T-helper 1 cell treated with Interleukin-12 subunit alpha and Interleukin-12 subunit beta and Interleukin-4 antibody, amounts not matched to agents 30 μg/mL and 1 μg/mL, for 36 hours (primary cell): ENCODE results near the gene CLEC4G.

Source experiments
- H3K27ac Mint-ChIP-seq: one replicate; pipeline ENCODE4 v1.8.0; 2021; ENCODE audit warnings: mild to moderate bottlenecking, mixed read lengths
- H3K27me3 Mint-ChIP-seq: one replicate; pipeline ENCODE4 v1.8.0; 2021; ENCODE audit warnings: low read depth, mixed read lengths
- H3K36me3 Mint-ChIP-seq: one replicate; pipeline ENCODE4 v1.8.0; 2021; ENCODE audit warnings: low read depth, mixed read lengths
- H3K4me1 Mint-ChIP-seq: one replicate; pipeline ENCODE4 v1.8.0; 2021; ENCODE audit warnings: low read depth, mixed read lengths
- H3K4me3 Mint-ChIP-seq: one replicate; pipeline ENCODE4 v1.8.0; 2021; ENCODE audit warnings: mild to moderate bottlenecking, moderate library complexity, mixed read lengths
- H3K9me3 Mint-ChIP-seq: one replicate; pipeline ENCODE4 v1.8.0; 2021; ENCODE audit warnings: mixed read lengths

Gene CLEC4G

DNA sequence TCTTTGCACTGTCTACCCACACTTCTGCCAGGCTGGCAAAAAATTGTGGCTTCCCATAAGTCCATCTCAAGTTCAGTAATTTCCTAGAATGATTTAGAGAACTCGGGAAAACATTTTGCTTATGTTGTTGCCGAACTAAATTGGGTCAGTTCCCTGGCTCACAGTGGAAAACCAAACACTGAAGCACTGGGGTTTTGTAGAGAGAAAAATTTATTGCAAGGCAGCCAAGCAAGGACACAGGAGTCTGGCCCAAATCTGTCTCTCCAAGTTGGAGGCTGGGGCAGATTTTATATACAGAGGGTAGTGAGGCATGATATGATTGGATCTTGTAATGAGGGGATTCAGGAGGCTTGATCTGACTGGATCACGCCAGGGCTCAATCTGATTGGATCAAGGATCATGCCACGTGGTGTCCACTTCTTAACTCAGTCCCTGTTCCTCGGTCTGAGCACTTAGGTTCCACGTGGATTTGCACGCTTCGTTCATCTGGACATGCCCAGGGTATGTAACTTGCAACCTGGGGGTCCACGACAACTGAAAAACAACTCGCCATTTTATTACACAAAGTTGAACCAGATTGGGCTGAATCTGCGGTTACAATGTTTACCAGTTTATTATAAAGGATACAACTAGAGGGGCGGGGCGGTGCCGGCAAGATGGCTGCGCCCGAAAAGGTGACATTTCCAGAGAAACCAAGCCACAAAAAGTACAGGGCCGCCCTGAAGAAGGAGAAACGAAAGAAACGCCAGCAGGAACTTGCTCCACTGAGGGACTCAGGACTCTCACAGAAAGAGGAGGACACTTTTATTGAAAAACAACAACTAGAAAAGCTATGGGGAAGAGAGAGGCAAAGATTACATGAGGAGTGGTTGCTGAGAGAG is 8.1 kb upstream of the CLEC4G start:
- Mint-ChIP-seq H3K4me3 (no peak overlapping the region), H3K27me3 (peaks cover 7% of the 10 kb centered on the region), H3K27ac (no peak overlapping the region), H3K9me3 (no peaks in the 10 kb centered on the region), H3K36me3 (no peaks in the 10 kb centered on the region), H3K4me1 (no peaks in the 10 kb centered on the region)

DNA sequence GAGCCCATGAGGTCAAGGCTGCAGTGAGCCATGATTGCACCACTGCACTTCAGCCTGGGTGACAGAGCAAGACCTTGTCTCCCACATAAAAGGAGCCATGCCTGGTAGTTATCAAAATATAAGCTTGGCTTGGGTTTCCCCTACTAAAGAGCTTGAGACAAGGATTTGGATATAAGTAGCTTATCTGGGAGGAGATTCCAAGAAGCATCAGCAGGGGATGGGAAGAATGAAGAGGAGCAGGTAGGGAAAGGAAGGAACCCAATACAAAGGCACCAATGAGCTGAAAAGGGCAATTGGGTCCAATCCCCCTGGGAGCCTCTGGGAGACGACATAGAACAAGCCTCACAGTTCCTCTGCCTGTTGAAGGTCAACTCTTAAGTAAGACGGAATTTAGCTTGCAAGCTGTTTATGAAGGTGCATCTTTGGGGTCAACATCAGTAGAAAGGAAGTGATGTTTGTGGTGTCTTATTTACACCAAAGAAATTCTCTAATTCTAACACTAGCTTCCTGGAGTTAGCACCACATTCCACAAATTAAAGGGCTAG is 7.4 kb upstream of the CLEC4G start:
- Mint-ChIP-seq H3K36me3 (no peaks in the 10 kb centered on the region), H3K4me3 (no peak overlapping the region), H3K27me3 (peaks cover 13% of the 10 kb centered on the region), H3K9me3 (no peaks in the 10 kb centered on the region), H3K27ac (no peak overlapping the region), H3K4me1 (no peaks in the 10 kb centered on the region)

DNA sequence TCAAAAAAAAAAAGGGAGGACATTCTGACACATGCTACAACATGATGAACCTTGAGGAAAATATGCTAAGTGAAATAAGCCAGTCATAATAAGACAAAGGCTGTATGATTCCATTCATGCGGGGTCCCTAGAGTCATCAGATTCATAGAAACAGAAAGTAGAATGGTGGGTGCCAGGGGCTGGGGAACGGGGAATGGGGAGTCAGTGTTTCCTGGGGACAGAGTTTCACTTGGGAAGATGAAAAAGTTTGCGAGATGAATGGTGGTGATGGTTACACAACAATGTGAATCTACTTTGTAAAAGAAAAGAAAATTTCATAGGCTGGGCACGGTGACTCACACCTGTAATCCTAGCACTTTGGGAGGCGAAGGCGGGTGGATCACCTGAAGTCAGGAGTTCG is 6.1 kb upstream of the CLEC4G start:
- peaks cover 20% of the 10 kb centered on the region for H3K27me3 Mint-ChIP-seq
- no peaks in the 10 kb centered on the region for H3K36me3 Mint-ChIP-seq
- H3K9me3 Mint-ChIP-seq = no peaks in the 10 kb centered on the region
- no peaks in the 10 kb centered on the region for H3K4me1 Mint-ChIP-seq
- no peak overlapping the region for H3K27ac Mint-ChIP-seq
- no peak overlapping the region for H3K4me3 Mint-ChIP-seq

DNA sequence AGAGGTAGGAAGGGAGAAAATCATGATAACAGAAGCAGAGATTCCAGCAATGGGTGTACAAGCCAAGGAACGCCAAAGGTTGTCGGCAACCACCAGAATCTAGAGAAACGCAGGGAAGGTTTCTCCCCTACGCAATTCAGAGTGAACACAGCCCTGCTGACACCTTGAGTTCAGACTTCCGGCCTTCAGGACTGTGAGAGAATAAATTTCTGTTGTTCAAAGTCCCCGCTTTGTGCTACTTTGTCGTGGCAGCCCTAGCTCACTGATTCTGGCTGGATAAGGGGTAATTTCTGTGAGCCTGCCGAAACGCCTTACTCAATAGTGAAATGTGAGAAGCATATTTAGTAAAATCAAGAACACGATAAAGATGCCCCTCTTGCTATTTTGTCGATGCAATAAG is 5.3 kb upstream of the CLEC4G start:
- H3K4me1 Mint-ChIP-seq = no peaks in the 10 kb centered on the region
- H3K4me3 Mint-ChIP-seq = no peak overlapping the region
- peaks cover 24% of the 10 kb centered on the region for H3K27me3 Mint-ChIP-seq
- no peak overlapping the region for H3K27ac Mint-ChIP-seq
- no peaks in the 10 kb centered on the region for H3K36me3 Mint-ChIP-seq
- no peaks in the 10 kb centered on the region for H3K9me3 Mint-ChIP-seq

DNA sequence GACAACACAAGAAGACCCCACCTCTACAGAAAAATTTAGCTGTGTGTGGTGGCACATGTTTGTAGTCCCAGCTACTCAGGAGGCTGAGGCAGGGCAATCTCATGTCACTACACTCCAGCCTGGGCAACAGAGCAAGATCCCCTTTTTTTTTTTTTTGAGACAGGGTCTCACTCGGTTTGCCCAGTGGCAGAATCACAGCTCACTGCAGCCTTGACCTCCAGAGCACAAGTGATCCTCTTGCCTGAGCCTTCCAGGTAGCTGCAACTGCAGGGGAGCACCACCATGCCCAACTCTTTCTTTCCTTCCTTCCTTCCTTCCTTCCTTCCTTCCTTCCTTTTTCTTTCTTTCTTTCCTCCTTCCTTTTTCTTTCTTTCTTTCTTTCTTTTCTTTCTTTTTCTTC is 4.2 kb upstream of the CLEC4G start:
- no peak overlapping the region for H3K4me3 Mint-ChIP-seq
- no peaks in the 10 kb centered on the region for H3K36me3 Mint-ChIP-seq
- H3K9me3 Mint-ChIP-seq = no peaks in the 10 kb centered on the region
- H3K4me1 Mint-ChIP-seq = no peaks in the 10 kb centered on the region
- H3K27ac Mint-ChIP-seq = no peak overlapping the region
- H3K27me3 Mint-ChIP-seq = peaks cover 34% of the 10 kb centered on the region

DNA sequence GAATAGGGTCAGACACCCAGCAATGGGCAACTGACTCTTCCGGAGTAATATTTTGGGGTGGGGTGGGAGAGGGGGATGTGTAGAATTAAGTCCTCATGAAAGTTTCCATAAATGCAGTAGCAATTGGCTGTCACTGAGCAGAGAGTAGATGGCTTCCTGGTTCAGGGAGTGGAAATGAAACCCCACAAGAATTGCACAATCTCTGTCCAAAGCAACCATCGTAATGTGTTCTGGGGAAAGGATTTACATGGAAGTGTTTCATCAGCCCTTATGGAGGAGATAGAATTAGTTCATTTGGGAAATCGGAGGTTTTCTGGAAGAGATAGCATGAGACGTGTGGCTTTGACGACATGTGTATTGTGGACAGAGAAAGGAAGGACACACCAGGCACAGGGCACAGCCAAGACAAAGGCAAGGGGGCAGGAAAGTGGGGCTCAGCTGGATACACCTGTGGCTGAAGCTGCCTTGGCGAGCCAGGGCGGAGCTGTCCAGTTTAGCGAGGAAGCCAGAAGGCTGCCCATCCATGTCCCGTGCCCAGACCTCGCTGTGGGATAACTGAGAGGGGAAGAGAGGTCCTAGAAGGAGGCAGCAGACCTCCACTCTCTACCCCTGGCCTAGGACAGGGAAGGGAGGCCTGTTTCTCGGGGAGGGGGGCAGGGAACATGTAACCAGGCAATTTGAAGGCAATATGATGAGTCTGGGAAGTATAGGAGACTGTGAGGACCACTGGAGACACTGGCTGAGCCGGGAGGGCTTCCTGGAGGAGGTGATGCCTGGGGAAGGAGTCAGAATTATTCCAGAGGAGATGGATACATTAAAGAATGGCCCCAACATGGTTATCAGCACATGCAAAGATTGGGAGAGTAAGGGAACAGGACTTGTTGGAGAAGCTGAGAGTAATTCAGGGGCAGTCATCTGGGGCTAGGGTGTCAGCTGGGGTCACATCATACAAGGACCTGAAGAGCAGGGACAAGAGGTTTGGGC is 2.6 kb upstream of the CLEC4G start:
- peaks cover 44% of the 10 kb centered on the region for H3K27me3 Mint-ChIP-seq
- H3K36me3 Mint-ChIP-seq = no peaks in the 10 kb centered on the region
- H3K4me1 Mint-ChIP-seq = no peaks in the 10 kb centered on the region
- no peak overlapping the region for H3K27ac Mint-ChIP-seq
- no peak overlapping the region for H3K4me3 Mint-ChIP-seq
- no peaks in the 10 kb centered on the region for H3K9me3 Mint-ChIP-seq

DNA sequence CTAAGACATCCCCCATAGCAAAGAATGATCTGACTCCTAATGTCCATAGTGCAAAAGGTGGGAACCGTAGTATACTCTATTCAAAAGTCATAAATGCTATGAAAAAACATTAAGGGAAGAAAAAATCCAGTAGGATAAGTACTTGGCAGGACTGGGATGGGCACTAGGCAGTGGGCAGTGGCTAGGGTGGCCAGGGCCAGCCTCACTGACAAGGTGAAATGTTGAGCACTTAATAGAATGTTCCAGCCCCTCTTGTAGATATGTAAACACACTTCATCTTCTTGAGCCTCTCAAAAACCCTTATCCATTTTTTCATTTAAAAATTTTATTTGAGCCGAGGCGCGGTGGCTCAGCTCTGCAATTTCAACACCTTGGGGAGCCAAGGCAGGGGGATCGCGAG is 1.5 kb upstream of the CLEC4G start:
- Mint-ChIP-seq H3K27me3 (peaks cover 55% of the 10 kb centered on the region), H3K4me1 (no peaks in the 10 kb centered on the region), H3K9me3 (no peaks in the 10 kb centered on the region), H3K27ac (no peak overlapping the region), H3K4me3 (no peak overlapping the region), H3K36me3 (no peaks in the 10 kb centered on the region)

DNA sequence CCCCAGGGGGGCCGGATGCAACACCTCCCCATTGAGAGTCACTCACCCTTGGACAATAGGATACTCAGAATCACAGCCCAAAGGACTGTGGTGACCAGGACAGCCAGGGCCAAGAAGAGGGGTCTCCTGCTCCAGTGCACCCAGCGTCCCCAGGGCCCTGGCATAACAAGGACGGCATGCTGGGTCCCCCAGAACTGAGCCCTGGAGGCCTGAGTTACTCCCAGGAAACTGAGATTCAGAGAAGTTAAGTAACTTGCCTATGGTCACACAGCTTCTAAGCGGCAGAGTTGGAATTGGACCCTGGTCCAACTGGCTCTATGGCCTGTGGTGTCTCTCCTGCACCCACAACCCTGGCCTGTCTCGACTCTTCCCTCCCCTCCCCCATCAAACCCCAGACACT is 295 bp downstream of the CLEC4G start:
- H3K27ac Mint-ChIP-seq = no peak overlapping the region
- no peak overlapping the region for H3K4me3 Mint-ChIP-seq
- H3K27me3 Mint-ChIP-seq = peaks cover 66% of the 10 kb centered on the region
- no peaks in the 10 kb centered on the region for H3K4me1 Mint-ChIP-seq
- H3K9me3 Mint-ChIP-seq = no peaks in the 10 kb centered on the region
- H3K36me3 Mint-ChIP-seq = no peaks in the 10 kb centered on the region

DNA sequence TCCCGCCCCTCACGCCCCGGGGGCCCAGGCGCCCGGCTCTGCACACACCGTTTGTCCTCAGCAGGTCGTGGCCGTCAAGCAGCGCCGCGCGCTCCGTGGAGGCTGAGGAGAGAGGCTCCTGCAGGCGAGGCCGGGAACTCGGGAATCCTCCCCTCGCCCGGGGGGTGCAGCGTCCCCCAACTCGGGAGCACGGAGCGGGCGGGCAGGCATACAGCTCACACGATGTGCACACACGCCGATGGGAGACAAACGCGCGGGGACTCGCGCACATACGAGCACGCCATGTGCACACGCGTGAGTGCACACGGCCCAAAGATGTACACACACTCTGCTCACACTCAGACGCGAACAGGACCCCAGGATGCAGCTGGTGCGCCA is 703 bp downstream of the CLEC4G start:
- H3K27ac Mint-ChIP-seq = no peak overlapping the region
- H3K4me3 Mint-ChIP-seq = no peak overlapping the region
- H3K36me3 Mint-ChIP-seq = no peaks in the 10 kb centered on the region
- no peaks in the 10 kb centered on the region for H3K9me3 Mint-ChIP-seq
- H3K4me1 Mint-ChIP-seq = no peaks in the 10 kb centered on the region
- peaks cover 66% of the 10 kb centered on the region for H3K27me3 Mint-ChIP-seq

DNA sequence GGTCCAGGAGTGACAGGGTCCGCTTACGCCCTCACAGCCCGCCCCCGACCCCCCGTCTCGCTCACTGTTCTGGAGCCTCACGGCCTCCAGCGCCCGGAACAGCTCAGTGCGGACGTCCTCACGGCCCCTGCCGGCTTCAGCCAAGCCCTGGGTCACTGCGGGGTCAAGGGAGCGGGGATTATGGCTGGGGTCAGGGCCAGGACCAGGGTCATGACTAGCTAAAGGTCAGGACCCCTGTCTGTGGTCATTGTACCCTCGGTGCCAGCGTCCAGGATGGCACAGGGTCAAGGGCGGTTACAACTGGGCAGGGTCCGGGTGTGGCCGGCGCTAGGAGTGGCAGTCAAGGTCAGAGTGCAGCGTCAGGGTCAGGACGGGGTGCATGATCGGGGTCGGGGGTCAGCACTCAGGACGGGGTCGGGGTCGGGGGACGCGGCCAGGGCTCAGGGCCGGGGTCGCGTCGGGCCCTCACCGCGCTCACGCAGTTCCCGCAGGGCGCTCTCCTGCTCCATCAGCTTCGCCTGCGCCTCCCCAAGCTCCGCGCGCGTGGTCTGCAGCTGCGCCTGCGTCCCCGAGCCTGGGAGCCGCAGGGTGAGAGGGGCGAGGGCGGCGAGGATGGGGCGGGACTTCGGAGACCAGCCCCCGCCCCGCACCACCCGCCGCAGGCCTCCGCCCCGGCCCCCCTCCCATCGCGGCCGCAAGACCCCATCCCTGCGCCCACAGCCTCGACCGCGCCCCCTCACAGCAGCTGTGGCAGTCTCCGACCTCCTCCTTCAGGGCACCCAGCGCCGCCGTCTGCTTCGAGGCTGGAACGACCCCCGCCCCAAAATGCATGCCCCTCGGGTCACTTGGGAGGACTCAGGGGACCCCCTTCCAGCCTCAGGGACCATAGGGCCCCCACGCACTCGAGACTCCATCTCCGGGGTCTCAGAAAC is 1.4 kb downstream of the CLEC4G start:
- H3K27ac Mint-ChIP-seq = no peak overlapping the region
- H3K4me1 Mint-ChIP-seq = no peaks in the 10 kb centered on the region
- H3K27me3 Mint-ChIP-seq = peaks cover 63% of the 10 kb centered on the region
- H3K9me3 Mint-ChIP-seq = no peaks in the 10 kb centered on the region
- no peak overlapping the region for H3K4me3 Mint-ChIP-seq
- no peaks in the 10 kb centered on the region for H3K36me3 Mint-ChIP-seq

DNA sequence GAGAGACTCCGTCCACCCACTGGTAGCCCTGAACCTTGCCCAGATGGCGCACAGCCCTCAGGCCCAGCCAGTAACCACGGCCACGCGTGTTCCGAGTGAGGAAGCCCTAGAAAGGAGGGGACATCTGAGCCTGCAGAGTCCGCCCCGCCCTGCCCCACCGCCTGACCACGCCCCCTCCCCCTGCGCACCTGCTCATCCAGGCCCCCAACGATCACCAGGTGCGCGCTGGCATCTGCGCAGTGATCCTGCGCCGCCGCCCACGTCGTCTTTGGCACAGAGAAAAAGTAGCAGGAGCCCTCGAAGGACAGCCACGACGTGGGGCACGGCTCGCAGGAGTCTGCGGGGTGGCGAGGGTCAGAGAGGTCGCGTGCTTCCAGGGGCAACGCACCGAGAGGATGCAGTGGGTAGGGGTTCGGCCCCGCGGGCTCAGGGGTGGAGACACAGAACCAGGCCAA is 2.1 kb downstream of the CLEC4G start:
- no peaks in the 10 kb centered on the region for H3K36me3 Mint-ChIP-seq
- H3K27me3 Mint-ChIP-seq = peaks cover 57% of the 10 kb centered on the region
- no peaks in the 10 kb centered on the region for H3K9me3 Mint-ChIP-seq
- no peak overlapping the region for H3K27ac Mint-ChIP-seq
- H3K4me1 Mint-ChIP-seq = no peaks in the 10 kb centered on the region
- H3K4me3 Mint-ChIP-seq = no peak overlapping the region

DNA sequence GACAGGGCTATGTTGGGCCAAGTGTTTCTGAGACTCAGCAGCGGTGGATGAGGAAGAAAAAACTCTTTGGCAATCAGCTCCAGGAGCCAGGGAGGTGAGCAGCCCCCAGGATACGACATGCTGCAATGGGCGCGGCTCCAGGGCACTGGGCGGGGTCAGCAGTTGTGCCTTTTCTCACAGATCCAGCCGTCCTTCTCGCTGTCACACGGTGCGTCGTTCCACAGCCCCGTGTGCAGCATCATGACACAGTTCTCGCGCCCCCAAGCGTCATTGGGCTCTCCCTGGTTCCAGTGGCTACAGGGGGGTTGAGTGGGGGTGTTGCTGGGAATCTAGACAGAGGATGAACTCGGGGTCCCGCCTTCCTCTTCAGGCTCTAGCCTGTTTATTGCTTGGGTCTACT is 2.7 kb downstream of the CLEC4G start:
- no peak overlapping the region for H3K4me3 Mint-ChIP-seq
- no peaks in the 10 kb centered on the region for H3K4me1 Mint-ChIP-seq
- H3K9me3 Mint-ChIP-seq = no peaks in the 10 kb centered on the region
- H3K27me3 Mint-ChIP-seq = peaks cover 51% of the 10 kb centered on the region
- no peak overlapping the region for H3K27ac Mint-ChIP-seq
- no peaks in the 10 kb centered on the region for H3K36me3 Mint-ChIP-seq

DNA sequence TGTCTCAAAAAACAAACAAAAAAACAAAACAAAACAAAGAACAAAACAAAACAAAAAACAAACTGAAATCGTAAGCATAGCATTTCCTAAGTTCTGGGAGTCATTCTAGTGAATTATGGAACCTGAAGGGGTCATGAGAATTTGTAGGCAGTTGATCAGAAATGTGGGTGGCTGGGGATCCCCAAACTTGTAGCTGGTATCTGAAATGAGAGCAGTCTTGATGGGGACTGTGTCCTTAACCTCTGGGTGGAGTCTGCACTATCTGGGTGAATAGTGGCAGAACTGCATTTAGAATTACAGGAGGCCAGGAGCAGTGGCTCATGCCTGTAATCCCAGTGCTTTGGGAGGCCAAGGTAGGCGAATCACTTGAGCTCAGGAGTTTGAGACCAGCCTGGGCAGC is 6.1 kb downstream of the CLEC4G start:
- Mint-ChIP-seq H3K27me3 (peaks cover 30% of the 10 kb centered on the region), H3K27ac (no peak overlapping the region), H3K9me3 (no peaks in the 10 kb centered on the region), H3K4me3 (no peak overlapping the region), H3K36me3 (no peaks in the 10 kb centered on the region), H3K4me1 (no peaks in the 10 kb centered on the region)

DNA sequence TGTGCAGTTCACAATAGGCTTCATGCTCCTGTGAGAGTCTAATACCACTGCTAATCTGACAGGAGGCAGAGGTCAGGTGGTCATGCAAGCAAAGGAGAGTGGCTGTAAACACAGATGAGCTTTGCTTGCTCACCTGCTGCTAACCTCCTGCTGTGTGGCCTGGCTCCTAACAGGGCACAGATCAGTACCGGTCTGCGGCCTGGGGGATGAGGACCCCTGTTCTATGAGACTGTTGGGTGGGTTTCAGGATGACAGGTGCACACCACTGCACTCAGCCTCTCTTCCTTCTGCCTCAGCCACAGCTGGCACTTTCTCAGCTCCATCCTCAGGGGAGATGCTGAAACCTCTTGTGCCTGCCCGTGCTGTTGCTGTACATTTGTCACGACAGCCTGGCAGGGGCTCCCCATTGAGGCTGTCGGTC is 9.7 kb downstream of the CLEC4G start:
- Mint-ChIP-seq H3K4me1 (no peaks in the 10 kb centered on the region), H3K36me3 (no peaks in the 10 kb centered on the region), H3K4me3 (no peak overlapping the region), H3K9me3 (no peaks in the 10 kb centered on the region), H3K27ac (no peak overlapping the region), H3K27me3 (peaks cover under 1% of the 10 kb centered on the region)
